HG02852 (cell line): ENCODE data around the gene SURF1.
"Not testable (repeated sequence)": the region's sequence is repeated elsewhere in the genome, so short reads cannot be mapped to it uniquely, and the experiment has no call there.

Experiments used
- ATAC-seq: cut with Tn5 transposase; IDR thresholded peaks from one replicate; pipeline ENCODE4 v1.9.1; 2021; ENCODE audit warnings: mild to moderate bottlenecking, moderate library complexity; ENCODE audit not compliant: unreplicated experiment

SURF1 gene

DNA sequence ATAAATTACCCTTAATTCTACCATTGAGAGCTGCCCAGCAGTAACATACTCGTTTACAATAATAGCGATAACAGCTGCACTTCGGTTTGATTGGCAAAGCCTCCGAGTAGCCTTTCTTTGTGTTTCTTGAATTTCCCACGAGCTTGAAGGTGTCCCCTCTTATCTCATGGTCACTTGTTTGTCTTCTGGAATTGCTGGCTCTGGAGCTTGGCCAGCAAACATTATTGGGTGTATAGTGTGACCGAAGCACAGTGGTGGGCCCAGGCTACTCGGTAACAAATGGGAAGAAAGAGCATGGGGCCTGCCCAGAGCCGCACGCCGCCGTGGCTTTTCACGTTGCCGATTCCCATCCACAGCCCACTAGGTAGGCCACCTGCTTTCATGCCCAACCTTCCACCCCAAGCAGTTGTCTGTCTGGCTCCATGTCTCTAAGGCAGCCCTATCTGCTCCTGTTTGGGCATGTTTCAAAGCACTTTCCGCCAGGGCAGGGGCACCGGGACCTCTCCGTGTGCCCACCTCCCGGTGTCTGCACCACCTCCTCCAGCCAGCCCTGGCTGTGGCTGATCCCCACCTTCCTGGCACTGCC, 28.5 kb upstream of the SURF1 start:
- no peak for ATAC-seq

DNA sequence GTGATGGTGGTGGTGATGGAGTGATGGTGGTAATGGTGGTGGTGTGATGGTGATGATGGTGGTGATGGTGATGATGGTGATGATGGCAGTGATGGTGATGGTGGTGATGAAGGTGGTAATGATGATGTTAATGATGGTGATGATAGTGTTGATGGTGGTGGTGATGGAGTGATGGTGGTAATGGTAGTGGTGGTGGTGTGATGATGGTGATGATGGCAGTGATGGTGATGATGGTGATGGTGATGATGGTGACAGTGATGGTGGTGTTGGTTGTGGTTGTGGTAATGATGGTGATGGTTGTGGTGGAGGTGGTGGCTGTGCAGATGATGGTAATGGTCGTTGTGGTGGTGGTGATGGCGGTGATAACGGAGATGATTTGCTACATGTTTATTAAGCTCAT, 27.2 kb upstream of the SURF1 start:
- no peak for ATAC-seq

DNA sequence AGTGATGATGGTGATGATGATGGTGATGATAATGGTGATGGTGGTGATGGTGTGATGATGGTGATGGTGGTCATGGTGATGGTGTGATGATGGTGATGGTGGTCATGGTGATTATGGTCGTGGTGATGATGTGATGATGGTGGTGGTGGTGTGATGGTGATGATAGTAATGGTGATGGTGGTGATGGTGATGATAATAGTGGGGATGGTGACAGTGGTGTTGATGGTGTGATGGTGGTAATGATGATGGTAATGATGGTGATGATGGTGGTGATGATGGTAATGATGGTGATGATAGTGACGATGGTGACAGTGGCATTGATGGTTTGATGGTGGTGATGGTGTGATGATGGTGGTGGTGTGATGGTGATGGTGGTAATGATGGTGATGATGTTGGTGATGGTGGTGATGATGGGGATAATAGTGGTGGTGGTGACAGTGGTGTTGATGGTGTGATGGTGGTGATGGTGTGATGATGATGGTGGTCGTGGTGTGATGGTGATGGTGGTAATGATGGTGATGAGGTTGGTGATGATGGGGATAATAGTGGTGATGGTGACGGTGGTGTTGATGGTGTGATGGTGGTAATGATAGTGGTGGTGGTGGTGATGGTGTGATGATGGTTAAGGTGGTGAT, 26.3 kb upstream of the SURF1 start:
- ATAC-seq = no peak

DNA sequence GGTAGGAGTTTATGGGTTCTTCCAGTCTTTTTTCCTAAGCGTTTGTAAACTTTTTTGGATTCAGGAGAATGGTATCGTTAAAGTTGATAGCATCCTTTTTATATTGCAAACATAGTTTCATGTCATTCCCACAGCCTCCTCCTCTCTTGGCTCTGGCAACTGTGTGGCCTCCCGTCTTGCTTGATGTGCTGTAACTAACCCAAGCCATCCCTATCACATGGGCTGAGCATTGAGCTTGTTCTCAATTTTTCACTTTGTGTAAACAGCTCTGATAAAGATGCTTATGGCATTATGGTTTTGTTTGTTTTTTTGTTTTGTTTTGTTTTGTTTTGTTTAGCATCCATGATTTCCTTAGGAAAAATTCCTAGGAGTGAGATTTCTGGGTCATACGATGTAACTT, 24.4 kb upstream of the SURF1 start:
- no peak for ATAC-seq

DNA sequence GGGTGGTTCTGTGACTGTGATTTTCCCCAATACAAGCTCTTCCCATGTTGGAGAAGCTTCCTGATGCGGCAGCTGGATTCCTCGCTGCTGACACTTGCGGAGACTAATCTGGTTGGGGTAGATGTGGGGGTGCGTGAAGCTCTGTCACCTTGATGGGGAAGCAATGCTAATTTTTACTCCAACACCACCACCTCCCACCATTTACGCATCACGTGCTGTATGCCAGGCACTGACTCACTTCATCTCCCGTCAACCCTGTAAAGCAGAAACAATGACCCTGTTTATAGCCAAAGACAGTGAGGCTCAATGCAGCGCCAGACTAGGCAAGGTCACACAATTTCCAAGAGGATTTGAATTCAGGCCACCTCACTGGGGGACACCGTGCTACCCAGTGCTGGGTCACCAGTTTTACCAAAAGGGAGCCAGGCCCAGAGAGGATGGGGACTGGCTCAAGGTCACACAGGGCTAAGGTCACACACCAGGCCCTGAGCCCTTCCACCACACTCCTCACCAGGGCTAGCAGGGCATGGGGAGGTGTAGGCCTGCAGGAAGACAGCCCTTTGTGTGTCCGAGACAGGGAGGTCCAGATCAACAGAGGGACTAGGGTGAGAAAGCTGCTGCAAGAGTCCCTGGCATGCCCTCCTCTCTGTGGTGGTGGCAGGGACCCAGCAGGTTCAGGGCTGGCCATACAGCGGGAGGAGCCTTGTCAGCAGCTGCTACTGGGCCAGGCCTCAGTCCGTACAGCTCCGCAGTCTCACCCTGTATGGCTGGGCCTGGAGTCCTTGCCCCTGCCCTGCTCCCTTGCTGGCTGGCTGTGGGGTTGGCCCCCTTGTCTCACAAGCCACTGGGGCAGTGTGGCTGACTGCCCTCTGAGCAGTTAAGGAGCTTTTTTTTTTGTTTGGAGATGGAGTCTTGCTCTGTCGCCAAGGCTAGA, 23.1 kb upstream of the SURF1 start:
- ATAC-seq = no peak

DNA sequence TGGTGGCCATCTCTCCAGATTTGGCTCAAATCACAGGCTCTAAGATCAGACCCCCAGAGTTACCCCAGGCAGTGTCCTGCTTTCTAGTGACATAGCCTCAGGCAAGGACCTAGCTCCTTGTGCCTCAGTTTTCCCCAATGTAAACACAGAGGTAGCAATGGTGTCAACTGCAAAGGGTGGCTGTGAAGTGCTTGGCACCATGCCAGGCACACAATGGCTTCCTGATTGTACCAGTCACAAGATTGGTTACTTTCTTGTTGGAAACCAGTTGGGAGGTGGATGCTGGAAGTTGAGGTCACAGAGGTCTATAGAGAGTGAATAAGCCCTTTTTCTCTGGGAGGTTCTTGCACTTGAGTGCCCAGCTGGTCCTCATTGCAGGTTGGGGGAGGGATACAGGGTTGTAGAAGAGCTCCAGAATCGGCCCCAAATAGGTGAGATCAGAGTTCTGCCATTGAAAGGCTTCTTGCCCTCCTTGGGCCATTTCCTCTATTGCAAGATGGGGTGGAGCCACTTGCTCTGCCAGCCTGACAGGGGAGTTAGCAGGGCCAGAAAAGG, 22.2 kb upstream of the SURF1 start:
- no peak for ATAC-seq

DNA sequence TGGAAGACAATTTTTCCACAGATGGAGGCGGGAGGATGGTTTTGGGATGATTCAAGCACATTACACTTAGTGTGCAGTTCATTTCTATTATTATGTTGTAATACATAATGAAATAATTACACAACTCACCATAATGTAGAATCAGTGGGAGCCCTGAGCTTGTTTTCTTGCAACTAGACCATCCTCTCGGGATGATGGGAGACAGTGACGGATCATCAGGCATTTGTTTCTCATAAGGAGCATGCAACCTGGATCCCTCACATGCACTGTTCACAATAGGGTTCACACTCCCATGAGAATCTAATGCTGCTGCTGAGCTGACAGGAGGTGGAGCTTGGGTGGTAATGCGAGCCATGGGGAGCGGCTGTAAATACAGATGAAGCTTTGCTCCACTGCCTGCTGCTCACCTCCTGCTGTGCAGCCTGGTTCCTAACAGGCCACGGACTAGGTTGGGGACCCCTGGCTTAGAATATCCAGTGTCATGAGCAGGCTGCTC, 21.5 kb upstream of the SURF1 start:
- ATAC-seq = no peak

DNA sequence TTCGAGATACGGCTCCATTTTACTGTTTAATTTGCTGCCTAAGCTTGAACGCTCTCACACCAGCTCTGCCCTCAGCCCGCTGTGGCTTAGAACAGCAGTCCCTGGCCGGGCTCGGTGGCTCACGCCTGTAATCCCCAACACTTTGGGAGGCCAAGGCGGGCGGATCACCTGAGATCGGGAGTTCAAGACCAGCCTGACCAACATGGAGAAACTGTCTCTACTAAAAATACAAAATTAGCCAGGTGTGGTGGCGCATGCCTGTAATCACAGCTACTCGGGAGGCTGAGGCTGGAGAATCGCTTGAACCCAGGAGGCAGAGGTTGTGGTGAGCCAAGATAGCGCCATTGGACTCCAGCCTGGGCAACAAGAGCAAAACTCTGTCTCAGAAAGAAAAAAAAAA, 21.0 kb upstream of the SURF1 start:
- not testable (repeated sequence) for ATAC-seq

DNA sequence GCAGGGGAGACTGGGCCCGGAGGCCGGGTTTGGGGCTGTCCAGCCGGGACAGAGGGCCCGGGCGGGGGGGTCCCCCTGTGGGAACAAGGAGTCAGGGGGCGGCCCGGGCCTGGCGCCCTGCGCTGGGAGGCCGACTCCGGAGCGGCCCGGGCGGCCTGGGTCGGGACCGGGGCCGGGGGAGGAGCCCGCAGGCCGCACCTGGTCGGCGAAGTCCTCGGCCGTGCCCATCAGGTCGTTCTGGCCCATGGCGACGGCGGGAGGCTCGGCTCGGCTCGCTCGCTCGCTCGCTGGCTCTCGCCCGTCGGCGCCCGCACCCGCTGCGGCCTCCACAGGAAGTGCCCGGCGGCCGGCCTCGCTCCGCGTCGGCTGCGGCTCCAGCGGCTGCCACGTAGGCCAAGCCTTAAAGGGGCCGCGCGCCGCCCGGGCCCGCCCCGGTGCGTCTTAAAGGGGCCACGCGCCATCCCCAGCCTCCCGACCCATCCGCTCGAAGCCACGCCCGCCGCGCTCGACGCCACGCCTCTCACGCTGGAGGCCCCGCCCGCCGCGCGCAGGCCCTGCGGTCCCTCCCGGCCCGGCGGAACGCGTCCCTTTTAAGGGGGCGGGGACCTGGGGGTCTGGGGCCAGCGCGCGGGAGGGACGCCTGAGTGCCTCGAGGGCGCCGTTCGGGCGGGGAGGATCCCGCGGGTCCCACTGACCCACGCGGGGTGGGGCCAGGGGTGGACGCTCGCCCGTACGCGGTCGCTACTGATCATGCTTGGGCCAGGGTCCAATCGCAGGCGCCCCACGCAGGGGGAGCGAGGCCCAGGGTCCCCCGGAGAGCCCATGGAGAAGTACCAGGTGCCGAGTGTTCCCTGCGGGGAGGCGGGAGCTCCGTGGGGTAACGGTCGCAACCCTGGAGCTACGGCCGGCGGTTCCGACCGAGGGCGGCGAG, 19.7 kb upstream of the SURF1 start, which contains the start of the genes STKLD1 and SURF4:
Gene STKLD1 (plus strand): TSS at position 643 of the 931 bp plus-strand sequence. CDS start 108 bp downstream, at position 751.
Gene SURF4 (minus strand): TSS at position 337 of the 931 bp plus-strand sequence. CDS start 91 bp downstream, at position 246.
- peak; percentile 80 for ATAC-seq

DNA sequence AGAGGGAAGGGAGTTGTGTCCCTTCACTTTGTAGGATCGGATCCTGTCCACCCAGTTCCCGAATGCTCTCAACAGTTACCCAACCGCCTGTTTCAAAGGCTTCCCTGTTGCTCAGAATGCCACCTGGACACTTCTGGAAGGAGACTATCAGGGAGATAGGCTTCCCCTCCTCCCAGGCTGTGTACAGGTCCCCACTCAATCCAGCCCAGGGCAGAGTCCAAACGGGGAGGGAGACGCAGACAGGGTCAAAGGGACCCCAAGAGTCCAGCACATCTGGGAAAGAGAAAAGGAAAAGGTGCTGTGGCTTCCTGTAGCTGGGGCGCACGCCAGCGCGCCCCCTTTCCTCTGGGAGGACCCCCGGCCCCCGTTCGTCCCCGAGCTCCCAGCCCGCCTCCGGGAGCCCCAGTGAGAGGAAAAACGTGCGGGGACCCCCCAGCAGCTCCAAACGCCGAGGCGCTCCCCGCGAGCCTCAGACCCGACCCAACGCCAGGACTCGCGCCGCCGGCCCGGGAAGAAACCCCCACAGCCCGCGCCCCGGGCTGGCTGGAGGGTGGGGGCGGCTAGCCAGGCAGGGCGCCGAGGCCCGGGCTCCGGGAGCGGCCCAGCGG, 18.9 kb upstream of the SURF1 start:
- ATAC-seq = peak; percentile 24

DNA sequence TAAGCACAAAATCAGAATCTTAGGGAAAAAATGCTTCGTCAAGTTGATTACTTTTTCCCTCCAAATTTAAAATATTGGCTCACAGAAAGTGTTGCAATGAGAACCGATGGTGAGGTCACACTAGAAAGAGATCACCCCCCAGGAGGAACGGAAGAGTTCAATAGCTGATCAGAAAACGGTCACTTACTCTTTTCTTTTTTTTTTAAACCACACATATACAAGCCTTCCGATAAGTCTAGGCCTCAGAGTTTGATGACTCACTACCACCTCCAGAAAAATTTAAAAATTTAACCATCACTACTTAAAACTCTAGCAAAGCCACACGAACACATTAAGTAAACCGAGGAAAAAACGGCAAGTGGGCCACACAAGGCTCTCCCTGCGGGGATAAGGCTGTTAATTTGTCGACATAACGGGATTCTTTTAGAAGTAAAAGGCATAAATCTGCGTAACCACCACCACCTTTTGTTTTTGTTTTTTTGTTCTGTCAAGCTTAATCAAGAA, 18.4 kb upstream of the SURF1 start:
- no peak for ATAC-seq

DNA sequence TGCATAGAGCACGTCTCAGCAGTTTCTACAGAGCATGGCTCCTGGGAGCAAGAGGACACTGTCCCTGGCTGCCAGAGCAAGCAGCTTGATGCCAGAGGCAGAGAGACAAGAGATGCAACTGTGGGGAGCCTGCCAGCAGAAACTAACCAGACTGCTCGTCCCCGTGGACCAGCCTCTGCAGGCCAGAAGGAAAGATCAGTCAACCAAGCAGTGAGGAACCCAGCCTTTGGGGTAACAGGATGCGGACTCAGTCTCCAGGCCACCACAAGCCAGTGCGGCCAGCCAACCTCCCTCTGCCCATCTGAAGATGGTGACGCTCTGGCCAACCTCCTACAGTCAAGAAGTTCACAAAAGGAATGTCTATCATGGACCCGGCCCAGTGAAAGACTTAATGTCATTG, 15.9 kb upstream of the SURF1 start:
- no peak for ATAC-seq

DNA sequence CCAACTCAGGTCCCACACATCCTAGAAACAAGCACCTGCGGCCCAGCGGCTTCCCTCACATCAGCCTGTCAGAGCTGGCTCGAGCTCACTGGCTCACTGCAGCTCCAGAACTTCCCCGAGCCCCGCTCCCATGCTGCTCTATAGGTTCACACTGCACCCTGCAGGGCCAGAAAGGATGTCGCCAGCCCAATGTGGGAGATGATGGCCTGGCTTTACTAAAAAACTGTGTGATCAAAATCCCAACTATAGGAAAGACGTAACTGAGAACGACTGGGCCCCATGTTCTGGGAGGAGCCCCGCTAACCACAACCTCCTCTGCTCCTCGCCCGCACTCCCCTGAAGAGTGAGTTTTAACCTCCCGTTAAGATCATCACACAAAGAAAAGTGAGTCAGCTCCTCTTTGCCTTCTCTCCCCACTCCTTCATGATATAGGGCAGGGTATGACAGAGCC, 15.0 kb upstream of the SURF1 start:
- ATAC-seq = no peak

DNA sequence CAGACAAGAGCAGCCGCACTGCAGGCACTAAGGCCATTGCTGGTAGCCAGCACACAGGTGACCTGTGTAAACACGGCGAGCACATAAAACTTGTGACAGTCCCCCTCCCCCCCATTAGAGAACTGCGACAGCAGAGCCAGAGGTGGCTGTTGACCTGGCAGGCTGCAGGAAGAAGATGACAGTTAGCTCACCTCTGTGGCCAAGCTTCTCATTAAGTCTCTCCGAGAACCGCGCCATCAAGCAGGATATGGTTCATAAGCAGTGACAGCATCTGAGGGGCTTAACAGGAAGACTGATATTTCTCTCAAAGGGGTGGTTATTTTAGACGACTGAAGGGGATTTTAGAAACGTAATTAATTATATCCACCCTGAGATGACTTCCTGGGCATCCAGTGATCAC, 14.4 kb upstream of the SURF1 start:
- no peak for ATAC-seq

DNA sequence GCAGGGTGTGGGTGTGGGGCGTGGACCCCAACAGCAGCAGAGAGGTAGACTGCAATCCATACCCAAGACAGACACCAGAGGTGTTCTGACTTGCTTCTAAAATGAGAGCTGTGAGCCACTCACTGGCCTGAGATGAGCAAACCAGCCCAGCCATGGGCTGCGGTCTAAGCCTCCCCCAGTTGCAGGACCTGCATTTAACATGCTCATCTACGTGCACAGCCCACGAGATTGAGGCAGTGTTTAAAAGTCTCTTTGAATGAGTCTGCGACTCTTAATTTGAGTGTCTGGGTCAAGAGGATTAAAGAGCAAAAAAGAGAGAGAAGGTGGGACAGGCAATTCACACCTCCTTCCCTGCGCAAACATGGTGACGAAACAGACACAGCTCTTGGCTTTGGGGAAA, 13.6 kb upstream of the SURF1 start:
- no peak for ATAC-seq

DNA sequence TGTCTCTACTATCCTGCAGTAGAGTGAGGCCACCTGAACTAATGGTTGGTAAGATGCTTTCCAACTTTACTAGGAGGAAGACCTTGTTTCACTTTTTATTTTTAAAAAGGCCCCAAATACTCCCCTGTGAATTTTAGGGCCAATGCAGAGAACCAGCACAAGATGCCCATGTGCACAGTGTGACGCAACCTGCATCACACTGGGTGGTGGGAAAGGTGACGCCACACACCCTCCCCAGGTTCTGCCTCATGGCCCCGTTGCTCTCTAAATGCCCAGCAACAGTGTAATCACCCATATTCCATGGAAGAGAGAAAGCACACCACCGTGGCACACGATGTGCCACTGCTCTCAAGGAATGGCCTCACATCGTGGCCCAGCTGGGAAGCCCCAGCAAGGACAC, 13.1 kb upstream of the SURF1 start:
- ATAC-seq = no peak

DNA sequence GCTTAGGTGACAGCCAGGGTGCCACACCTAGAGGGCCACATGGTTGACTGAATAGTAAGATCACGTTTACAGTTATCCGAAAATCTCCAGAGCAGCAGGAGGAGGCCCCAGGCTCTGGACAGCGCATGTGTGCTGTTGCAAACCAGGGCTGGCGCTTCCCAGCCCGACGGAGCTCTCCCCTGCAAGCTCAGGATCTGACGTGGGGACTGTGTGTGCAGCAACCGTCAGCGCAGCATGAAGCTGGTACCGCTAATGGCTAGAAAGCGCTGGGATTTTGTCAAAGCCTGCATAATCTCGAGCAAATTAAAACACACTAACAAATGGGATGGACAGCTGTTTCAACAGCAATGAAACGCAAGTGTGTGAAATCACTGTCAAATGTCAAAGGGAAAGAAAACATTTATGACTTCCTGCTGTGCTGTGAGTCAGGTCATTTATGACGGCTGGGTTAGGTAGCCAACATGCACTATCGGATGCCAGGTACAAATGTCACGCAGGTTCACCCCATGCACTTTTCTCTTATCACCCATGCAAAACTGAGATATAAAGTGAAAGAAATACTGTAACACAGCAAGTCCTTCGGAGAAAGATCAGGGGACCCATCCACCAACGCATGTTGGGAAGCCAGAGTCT, 12.1 kb upstream of the SURF1 start:
- ATAC-seq = no peak

DNA sequence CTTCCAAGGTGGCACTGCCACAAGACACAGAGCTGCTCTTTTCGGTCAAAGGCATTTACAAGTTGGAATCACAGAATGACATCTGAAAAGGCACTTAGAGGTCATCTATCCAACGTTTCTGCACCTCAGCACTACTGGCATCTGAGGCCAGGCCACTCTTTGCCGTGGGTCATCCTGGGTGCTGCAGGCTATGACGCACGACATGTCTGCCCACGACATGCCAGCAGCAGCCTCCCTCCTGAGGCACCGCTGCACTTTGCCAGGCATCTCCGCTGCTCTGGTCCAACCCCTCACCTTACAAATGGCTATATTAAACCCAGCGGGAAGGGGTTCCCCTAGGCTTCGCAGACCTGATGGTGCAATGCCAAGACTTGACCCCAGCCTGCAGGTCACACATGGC, 11.5 kb upstream of the SURF1 start:
- no peak for ATAC-seq

DNA sequence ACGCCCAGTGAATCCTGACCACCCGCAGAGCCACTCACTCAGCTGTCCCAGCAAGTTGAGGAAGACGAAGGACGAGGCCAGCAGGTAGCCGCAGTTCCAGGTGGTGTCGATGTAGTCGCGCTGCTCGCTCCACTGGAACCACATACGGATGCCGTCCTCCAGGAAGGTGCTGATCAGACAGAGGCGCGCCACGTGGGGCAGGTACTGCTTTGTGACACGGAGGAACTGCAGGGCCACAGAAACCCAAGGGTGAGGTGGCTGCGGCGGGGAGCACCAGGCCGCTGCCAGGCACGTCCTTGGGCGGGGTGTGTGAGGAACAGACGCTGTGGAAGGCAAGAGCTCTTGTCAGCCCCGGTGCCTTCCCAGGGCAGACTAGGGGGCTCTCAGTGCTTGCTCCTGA, 10.9 kb upstream of the SURF1 start:
- ATAC-seq = no peak
